Measurements from ENCODE around the gene LTBR.

LTBR gene

GRCh38 chr12:6369916-6370575 lies 13.9 kb upstream of the LTBR start:
- DNase-seq = no peak

- DNase-seq = no peak
Observed at GRCh38 chr12:6370576-6370935, 13.4 kb upstream of the LTBR start.

DNA sequence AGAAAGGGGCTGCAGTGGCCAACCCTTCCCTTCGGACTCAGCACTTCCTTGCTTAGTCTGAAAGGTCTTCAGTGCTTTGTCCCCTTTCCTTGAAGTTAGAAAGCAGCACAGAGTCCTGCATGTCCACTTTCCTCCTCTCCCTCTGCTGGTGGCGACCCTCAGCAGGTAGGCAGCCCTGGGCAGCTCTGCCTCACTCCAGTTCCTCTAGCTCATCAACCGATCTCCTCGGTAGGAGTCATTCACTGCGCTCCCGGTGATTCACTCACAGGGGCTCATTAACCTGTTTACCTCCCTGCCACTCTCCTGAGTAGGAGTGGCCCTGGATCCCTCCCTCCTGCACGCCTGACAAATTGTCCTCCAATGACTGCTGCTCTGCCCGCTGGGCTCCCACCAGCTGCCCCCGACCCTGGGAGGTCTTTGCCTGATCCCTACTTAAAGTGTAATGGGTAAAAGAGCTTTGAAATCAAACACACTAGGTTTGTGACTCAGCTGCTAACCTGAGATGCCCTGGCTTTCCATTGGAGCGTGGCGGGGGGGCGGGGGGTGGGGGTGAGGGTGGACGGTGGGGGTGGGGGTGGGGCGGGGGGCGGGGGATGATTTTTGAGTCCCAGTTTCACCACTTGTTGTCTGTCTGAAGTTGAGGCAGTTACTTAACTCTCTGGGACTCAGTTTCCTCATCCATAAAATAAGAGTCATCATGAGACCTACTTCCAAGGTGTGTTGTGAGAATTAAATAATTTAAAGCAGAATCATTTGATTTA lies 12.8 kb upstream of the LTBR start:
- peak; percentile 92 for DNase-seq

GRCh38 chr12:6372403-6373003 lies 11.5 kb upstream of the LTBR start:
- peak; percentile 39 for DNase-seq

DNA sequence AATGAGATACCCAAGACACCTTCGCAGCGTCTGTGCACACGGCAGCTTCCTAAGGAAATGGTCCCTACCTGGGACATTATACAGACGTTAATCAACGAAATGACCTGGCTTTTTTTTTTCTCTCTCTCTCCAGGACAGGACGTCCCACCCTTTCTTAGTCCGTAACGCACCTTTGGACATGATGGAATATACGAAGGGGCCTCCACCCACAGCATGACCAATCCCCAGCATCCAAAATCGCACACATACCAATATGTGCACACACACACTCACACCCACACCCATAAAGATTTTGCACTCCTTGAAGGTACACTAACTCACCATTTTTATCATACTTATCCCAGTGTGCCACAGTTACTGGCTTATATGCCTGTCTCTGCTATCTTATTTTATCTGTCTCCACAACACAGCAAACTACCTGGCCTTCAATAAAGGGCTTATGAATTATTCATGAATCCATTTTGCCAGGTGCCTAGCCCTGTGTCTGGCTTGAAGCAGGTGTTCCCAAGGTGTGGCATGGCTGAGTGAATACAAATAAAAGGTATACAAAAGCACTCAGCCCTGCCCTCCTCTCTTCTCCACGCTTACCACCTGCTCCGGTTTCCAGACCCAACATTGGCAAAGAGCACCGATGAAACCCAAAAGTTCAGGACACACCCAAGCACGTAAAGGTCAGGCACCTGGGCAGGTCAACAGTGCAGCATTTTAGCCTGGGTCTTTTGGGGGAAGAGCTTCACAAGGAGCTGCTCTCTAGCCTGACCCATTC lies 10.8 kb upstream of the LTBR start:
- DNase-seq = peak; percentile 96

- no peak for DNase-seq
Observed at GRCh38 chr12:6374028-6374785, 9.8 kb upstream of the LTBR start.

DNA sequence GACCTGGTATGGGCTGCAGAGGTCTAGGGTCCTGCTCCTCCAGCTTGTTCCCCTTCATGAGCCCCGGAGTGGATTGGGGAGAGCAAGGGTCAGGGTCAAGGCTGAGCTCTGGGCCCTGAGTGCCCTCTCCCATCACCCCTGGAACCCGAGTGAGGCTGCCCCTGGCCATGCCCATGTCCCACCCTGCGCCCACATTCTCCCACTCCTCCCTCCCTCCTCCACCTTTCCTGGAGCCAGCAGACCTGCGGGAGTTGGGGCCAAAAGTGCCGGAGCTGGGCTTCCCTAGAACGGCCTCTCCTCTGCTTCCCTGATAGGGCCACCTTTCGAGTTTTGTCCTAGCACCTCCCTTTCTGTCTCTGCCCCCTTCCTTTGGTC lies 9.2 kb upstream of the LTBR start:
- DNase-seq = no peak

DNA sequence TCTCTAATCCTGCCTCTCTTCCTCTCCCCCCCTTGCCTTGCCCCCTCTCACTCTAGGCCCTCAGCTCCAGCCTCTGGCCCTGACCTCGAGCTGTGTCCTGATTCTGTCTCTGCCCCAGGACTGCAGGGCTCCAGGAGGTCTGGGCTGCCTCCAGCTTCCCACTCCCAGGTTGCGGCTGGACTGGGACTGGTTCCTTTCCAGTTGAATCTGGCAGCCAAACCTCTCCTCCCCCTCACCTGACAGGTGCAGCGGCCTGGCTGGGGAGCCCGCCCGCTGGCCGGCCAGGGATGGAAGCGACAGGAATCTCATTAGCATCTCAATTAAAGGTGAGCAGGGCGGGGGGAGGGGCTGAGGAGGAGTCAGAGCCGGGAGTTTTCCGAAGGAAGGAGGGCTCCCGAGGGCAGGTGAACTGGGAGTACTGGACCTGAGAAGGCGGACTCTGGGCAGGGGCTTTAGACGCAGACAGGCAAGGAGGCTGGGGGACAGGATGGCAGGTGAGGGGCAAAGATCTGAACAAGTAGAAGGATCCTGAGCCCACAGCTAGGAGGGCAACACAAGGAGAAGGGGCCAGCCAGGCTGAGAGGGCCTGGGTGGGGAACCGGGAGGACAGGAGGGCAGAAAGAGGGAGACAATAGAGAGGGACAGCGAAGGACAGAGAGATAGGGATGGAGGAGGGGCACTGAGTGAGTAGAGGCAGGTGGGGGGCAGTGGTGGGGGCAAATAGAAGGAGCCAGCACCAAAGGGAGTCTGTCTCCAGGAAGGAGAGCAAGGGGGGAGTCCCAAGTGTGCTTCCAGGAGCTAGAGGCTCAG lies 8.5 kb upstream of the LTBR start, which contains the start of gene SCNN1A:
Gene SCNN1A, minus strand, starts transcription at position 295 of the 810 bp plus-strand sequence. CDS start 780 bp downstream, outside the sequence.
- peak; percentile 56 for DNase-seq

DNA sequence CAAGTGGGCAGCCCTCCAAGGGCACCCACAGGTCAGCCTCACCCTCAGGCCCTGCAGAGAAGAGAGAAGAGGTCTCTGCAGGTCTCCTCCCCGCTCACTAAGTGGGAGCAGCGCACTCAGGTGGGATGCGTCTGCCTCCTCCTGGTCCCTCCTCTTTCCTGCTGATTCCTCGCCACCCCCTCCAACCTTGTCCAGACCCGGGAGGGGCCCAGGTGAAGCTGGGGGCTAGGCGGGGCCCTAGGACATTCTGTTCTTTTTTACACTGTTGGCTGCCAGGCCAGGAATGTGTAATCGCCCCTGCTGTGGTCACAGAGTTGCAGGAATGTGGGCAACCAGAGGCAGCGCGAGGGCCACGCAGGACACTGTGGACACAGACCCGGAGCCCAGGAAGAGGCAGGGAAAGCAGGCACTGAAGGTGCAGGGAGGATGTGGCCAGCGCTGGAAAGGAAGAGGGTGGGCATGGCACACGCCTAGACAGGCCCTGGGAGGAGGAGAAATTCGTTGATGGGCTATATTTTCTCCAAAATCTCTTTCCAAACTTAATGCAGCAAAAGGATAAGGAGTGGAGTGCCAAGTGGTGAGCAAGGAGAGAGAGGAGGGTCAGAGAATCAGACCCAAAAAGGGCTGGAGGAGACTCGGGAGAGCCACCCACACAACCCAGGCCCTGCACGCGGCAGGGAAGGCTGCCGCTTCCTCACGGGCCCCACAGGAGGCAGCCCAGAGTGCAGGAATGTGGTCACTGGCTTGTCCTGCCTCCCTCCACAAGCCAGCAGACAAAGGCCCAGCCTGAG lies 7.7 kb upstream of the LTBR start:
- no peak for DNase-seq

DNA sequence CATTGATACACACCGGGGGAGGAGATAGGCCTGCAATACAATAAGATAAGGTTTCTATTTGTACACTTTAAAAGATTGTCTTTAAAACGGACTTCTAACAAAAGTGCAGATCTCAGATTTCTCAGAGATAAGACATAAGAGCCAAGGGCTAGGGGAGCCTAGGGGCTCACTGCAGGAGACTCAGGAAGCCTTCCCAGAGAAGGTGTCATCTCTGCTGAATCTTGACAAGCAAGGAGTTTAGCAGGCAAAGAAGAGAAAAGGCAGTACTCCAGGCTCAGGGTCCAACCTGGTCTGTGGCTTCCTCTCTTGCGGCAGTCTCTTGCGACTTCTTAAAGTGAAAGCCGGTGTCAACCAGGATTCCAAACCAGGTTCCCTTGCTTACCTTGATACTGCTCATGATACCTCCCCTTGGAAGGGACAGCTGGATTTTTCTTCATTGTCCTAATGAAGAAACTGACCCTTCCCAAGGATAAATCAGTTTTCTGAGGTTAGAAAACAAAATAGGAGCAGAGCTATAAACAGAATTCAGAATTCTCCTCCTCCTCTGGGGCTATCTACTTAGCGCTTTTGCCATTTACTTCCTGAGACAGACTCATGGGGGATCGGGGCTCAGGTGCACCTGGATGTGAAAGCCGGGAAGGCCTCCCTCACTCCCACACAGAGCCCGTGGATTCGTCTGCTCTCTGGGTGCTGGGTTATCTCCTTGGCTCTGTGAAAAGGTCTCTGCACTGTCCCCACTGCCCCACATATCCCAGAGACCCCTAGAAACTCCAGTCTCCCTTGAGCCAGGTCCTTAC lies 6.9 kb upstream of the LTBR start:
- DNase-seq = no peak

GRCh38 chr12:6377667-6377994 lies 6.3 kb upstream of the LTBR start:
- DNase-seq = no peak

GRCh38 chr12:6378709-6379472 lies 5.1 kb upstream of the LTBR start:
- no peak for DNase-seq

DNA sequence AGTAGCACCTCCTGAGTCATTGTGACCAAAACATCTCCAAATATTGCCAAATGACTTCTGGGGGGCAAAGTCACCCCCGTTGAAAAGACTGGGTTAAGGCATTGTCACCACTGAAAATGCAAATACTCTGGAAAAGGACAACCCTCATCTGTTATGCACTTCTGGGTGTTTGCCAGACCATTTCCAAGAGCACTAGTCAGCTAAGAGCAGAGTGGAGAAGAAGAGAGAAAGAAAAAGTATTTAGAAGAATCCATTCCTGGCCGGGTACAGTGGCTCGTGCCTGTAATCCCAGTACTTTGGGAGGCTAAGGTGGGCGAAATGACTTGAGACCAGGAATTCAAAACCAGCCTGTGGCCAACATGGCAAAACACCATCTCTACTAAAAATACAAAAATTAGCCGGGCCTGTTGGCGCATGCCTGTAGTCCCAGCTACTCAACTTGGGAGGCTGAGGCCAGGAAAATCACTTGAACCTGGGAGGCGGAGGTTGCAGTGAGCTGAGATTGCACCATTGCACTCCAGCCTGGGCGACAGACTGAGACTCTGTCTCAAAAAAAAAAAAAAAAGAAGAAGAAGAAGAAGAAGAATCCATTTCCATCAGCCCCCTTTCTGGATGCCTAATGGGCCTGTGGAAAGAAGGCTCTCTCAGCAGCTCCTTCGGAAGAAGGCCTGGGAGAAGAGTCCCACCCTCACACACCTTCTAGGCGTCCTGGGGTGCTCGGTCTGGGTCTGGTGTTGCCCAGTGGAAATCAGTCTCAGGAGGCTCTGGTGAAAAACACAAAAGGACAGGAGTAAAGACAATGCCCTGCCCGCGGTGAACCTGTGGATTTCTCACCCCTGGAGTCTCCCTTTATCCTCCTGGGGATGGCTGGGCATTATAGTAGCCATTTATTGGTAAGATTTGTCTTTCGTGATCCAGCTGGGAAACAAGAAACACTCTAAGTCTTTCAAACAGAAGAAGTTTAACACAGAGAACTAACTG lies 3.5 kb upstream of the LTBR start:
- DNase-seq = no peak

DNA sequence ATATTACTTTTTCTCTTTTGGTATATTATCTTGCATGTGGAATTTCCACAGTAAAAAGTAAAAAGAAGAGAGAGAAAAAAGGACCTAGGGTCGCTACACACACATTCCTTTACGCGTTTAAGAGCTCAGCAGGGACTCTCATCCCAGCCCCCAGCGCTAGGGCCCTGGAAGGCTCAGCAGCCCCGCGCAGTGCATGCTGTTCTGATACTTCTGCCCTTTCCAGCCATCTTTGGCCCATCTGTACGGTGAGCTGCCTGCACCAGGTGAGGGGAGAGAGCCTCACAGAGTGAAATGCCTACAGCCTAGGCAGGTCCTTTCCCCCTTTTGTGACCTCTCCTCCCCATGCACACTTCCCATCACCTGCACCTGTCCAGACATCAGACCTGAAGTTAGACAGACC lies 1.6 kb upstream of the LTBR start:
- DNase-seq = no peak

DNA sequence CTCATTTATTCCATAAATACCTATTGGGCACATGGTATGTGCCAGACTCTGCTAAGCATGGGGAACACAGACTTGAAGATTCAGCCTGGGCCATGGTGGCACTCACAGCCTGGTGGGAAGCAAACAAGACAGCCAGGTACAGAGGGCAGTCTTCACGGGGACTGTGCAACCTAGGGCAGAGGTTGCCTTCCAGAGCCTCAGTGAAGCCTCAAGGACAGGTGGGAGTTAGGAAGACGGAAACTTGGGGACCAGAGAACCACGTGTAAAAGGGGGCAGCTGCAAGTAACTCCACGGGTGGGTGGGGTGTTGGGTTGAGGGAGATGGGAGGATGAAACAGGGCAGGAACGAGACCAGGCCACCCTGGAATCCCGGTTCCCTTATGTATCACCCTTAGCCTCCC lies 980 bp upstream of the LTBR start:
- no peak for DNase-seq

- DNase-seq = no peak
Observed at GRCh38 chr12:6384499-6385436, 806 bp downstream of the LTBR start.

- DNase-seq = no peak
Observed at GRCh38 chr12:6386038-6386437, 2.1 kb downstream of the LTBR start.

Measured in NCI-H748 treated with DMSO at 0.1 percent for 48 hours (cell line).